GM12865 (cell line): ENCODE results near the gene RBMS1.

Source experiments
- DNase-seq: peaks from one replicate; pipeline ENCODE4 v3.0.0; 2010; ENCODE audit warnings: low read depth
- H3K4me3 ChIP-seq: 2 replicates; pipeline ENCODE4 v1.5.1; 2011; ENCODE audit warnings: mild to moderate bottlenecking, low read depth, low read length, control low read depth
- CTCF ChIP-seq: IDR thresholded peaks from 2 replicates; pipeline ENCODE4 v1.5.1; 2011; ENCODE audit warnings: low read length, control low read depth, low read depth, inconsistent platforms; ENCODE audit not compliant: insufficient read depth; ENCODE audit errors: missing control alignments

Gene RBMS1

GRCh38 chr2:160437273-160437672 lies 56.3 kb downstream of the RBMS1 start:
- no peak for TF ChIP-seq CTCF
- H3K4me3 ChIP-seq: no peak overlapping the region
- DNase-seq: no peak

GRCh38 chr2:160434254-160434948 lies 59.2 kb downstream of the RBMS1 start:
- H3K4me3 ChIP-seq: no peak overlapping the region
- no peak for DNase-seq
- no peak for TF ChIP-seq CTCF

- DNase-seq: no peak
- no peak overlapping the region for H3K4me3 ChIP-seq
- no peak for TF ChIP-seq CTCF
Observed at GRCh38 chr2:160433466-160434140, 60.0 kb downstream of the RBMS1 start.

- H3K4me3 ChIP-seq: no peak overlapping the region
- DNase-seq: no peak
- no peak for TF ChIP-seq CTCF
Observed at GRCh38 chr2:160432633-160433032, 61.0 kb downstream of the RBMS1 start.

GRCh38 chr2:160431441-160431840 lies 62.2 kb downstream of the RBMS1 start:
- TF ChIP-seq CTCF: no peak
- no peak overlapping the region for H3K4me3 ChIP-seq
- no peak for DNase-seq

GRCh38 chr2:160430001-160430344 lies 63.6 kb downstream of the RBMS1 start:
- TF ChIP-seq CTCF: no peak
- no peak overlapping the region for H3K4me3 ChIP-seq
- DNase-seq: no peak
